Type B pancreatic cell (in vitro differentiated cells): Measurements from ENCODE around the gene ITPK1. TPM values are rescaled to one million over a fixed set of nuclear protein-coding genes. Genes with fewer than 3 reads are reported as not detected.

Source experiments
- DNase-seq: peaks from one replicate; pipeline ENCODE4 v3.0.0; 2021; ENCODE audit warnings: mixed read lengths; ENCODE audit not compliant: unreplicated experiment; ENCODE audit errors: extremely low spot score
- H3K27ac Mint-ChIP-seq: 2 replicates; pipeline ENCODE4 v1.8.0; 2021; ENCODE audit warnings: mild to moderate bottlenecking, mixed read lengths
- H3K27me3 Mint-ChIP-seq: 2 replicates; pipeline ENCODE4 v1.8.0; 2021; ENCODE audit warnings: mixed read lengths
- H3K36me3 Mint-ChIP-seq: 2 replicates; pipeline ENCODE4 v1.8.0; 2021; ENCODE audit warnings: mixed read lengths
- H3K4me1 Mint-ChIP-seq: one replicate; pipeline ENCODE4 v1.8.0; 2021; ENCODE audit warnings: mixed read lengths; ENCODE audit not compliant: unreplicated experiment
- H3K4me3 Mint-ChIP-seq: 2 replicates; pipeline ENCODE4 v1.8.0; 2021; ENCODE audit warnings: mild to moderate bottlenecking, mixed read lengths
- H3K9me3 Mint-ChIP-seq: 2 replicates; pipeline ENCODE4 v1.8.0; 2021; ENCODE audit warnings: mixed read lengths
- total RNA-seq: library from RNA; stranded (reverse); gene quantifications from 2 replicates; pipeline ENCODE4 v1.2.1, GENCODE V29; 2021; ENCODE audit warnings: low replicate concordance
- TF ChIP-seq, protein P1 (sequence below): fragments of 200-600 bp; sonication (generic); conservative IDR thresholded peaks from 2 replicates; pipeline ENCODE4 v1.5.0; 2021; ENCODE audit warnings: antibody characterized with exemption, mild to moderate bottlenecking

The ITPK1 gene
- total RNA-seq, 1 donor from 2014 or later = 40.2 TPM

DNA sequence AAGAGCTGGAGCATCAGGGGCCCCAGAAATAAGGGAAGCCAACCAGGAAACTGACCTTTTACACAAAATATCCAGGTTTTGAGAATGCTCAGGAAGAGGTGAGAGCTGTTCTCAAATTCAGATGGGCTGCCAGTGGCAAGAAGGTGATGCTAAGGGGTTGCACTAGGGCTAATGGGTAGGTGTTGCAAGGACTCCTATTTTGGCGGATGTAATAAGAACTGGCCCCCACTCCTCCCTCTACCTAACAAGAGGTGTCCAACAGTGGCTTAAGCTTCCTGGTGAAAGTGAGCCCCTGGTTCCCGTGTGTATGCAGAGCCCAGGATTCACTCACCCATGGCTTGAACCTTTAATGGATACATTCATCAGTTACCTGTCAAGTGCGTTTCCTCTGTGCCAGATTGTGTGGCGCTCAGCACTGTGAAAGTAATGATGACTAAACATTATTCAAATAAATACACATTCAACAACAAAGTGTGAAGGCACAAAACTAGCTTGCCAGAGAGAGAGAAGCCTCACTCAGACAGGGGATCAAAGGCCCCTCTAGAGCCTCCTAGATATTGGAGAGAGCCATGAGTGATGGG is 193.5 kb downstream of the ITPK1 start:
- H3K27me3 Mint-ChIP-seq = peaks cover 67% of the 10 kb centered on the region

DNA sequence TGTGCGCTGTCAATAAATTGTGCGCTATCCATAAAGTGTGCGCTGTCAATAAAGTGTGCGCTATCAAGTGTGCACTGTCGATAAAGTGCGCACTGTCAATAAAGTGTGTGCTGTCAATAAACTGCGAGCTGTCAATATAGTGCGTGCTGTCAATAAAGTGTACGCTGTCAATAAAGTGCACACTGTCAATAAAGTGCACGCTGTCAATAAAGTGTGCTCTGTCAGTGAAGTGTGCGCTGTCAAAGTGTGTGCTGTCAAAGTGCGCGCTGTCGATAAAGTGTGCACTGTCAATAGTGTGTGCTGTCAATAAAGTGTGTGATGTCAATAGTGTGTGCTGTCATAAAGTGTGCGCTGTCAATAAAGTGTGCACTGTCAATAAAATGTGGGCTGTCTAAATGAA is 195.7 kb downstream of the ITPK1 start:
- H3K36me3 Mint-ChIP-seq = no peaks in the 10 kb centered on the region

More for the DNA sequence above, 193.5 kb downstream of the ITPK1 start:
- H3K36me3 Mint-ChIP-seq = no peaks in the 10 kb centered on the region
- peak overlapping the region; percentile 93 for H3K27ac Mint-ChIP-seq
- no peak for DNase-seq
- H3K4me3 Mint-ChIP-seq = peak overlapping the region; percentile 86
- no peaks in the 10 kb centered on the region for H3K9me3 Mint-ChIP-seq
- TF ChIP-seq, protein P1, sequence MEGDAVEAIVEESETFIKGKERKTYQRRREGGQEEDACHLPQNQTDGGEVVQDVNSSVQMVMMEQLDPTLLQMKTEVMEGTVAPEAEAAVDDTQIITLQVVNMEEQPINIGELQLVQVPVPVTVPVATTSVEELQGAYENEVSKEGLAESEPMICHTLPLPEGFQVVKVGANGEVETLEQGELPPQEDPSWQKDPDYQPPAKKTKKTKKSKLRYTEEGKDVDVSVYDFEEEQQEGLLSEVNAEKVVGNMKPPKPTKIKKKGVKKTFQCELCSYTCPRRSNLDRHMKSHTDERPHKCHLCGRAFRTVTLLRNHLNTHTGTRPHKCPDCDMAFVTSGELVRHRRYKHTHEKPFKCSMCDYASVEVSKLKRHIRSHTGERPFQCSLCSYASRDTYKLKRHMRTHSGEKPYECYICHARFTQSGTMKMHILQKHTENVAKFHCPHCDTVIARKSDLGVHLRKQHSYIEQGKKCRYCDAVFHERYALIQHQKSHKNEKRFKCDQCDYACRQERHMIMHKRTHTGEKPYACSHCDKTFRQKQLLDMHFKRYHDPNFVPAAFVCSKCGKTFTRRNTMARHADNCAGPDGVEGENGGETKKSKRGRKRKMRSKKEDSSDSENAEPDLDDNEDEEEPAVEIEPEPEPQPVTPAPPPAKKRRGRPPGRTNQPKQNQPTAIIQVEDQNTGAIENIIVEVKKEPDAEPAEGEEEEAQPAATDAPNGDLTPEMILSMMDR = no peak
- H3K4me1 Mint-ChIP-seq = peaks cover 5% of the 10 kb centered on the region

DNA sequence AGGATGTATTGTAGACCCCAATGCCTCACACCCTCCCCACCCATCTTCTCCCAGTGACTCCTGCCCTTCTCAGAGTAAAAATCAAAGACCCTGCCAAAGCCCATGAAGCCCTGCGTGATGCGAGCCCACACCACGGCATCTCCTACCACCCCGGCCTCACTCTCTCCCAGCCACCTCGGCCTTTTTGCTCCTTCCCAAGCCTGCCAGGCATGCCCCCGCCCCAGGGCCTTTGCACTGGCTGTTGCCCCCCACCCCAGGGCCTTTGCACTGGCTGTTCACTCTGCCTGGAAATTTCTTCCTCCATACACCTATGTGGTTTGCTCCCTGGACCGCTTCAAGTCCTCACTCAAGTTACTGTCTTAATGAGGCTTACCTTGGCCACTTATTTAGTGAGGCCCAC is 197.8 kb downstream of the ITPK1 start:
- TF ChIP-seq, protein P1 = no peak
- no peak overlapping the region for H3K27ac Mint-ChIP-seq
- H3K27me3 Mint-ChIP-seq = peaks cover 48% of the 10 kb centered on the region
- peaks cover 5% of the 10 kb centered on the region for H3K4me1 Mint-ChIP-seq
- DNase-seq = no peak
- H3K4me3 Mint-ChIP-seq = no peak overlapping the region
- H3K36me3 Mint-ChIP-seq = no peaks in the 10 kb centered on the region
- no peaks in the 10 kb centered on the region for H3K9me3 Mint-ChIP-seq

More for the DNA sequence above, 195.7 kb downstream of the ITPK1 start:
- Mint-ChIP-seq H3K27me3 (peaks cover 58% of the 10 kb centered on the region), H3K4me3 (no peak overlapping the region), H3K27ac (no peak overlapping the region), H3K9me3 (no peaks in the 10 kb centered on the region), H3K4me1 (peaks cover 5% of the 10 kb centered on the region)
- TF ChIP-seq, protein P1 = no peak
- DNase-seq = no peak

DNA sequence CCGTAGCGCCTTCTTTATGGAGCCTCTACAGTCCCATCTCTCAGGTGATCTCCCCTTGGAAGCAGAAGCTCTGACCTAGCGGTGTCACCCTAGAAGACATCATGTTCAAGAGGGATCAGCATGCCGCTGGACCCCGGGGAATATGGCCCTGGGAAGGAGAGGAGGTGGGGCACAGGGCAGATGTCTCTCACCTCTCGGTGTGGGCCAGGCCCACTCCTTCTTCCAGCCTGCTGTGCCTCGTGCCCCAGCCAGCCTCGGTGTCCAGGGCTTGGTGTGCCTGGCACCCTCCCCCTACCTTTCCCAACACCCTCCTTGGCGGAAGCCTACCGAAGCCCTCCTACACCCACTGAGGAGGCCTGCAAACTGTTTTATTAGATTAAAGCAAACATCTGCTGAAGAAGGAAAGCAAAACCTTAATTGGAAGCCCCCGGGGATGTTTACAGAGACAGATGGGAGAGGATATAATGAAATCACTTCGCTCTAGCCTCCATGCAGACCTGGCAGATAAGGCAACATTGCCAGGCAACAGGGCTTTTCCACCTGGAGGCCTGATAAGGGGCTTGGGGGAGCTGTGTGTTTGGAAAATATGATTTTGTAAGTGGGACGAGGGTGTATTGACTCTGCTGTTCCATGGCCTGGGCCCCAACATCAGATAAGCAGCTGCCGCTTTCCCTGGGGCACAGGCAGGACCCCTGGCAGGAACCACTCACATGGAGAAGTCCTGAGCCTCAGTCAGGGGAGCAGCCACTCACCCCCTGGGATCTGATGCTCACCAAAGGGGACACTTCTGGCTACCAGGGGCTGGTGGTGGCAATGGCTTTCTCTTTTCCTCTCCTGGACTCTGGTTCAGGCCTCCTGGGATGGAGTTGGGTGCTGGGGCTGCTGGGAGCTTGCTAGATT is 198.4 kb downstream of the ITPK1 start:
- Mint-ChIP-seq H3K4me1 (peaks cover under 1% of the 10 kb centered on the region), H3K36me3 (no peaks in the 10 kb centered on the region), H3K27me3 (peaks cover 43% of the 10 kb centered on the region), H3K9me3 (no peaks in the 10 kb centered on the region), H3K4me3 (no peak overlapping the region), H3K27ac (peak overlapping the region; percentile 66)
- TF ChIP-seq, protein P1 = no peak
- DNase-seq = no peak

DNA sequence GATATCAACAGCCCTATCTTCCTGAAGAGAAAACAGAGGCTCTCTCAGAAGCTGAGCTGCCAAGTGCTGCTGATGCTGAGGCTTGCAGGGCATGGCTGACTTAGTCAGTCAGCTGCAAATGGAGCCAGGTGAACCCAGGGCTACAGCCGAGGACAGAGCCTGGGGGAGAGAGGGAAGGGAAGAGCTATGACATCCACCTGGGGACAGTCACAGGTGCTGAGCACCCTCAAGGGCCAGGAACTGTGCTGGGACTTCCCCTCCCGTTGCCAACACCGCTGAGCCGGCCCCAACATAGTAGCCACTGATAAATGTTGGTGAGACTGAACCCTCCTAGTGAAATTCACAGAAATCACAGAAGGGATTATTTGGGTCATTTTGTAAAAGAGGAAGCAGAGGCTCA is 199.5 kb downstream of the ITPK1 start:
- H3K27ac Mint-ChIP-seq = no peak overlapping the region
- no peak for DNase-seq
- no peaks in the 10 kb centered on the region for H3K36me3 Mint-ChIP-seq
- no peaks in the 10 kb centered on the region for H3K9me3 Mint-ChIP-seq
- H3K4me3 Mint-ChIP-seq = no peak overlapping the region
- peaks cover 32% of the 10 kb centered on the region for H3K27me3 Mint-ChIP-seq
- H3K4me1 Mint-ChIP-seq = no peaks in the 10 kb centered on the region
- TF ChIP-seq, protein P1 = no peak
